GM21529 (cell line): ENCODE data around the gene GBF1.
"Not testable (repeated sequence)": the region's sequence is repeated elsewhere in the genome, so short reads cannot be mapped to it uniquely, and the experiment has no call there.

ENCODE experiments used
- ATAC-seq: cut with Tn5 transposase; IDR thresholded peaks from one replicate; pipeline ENCODE4 v1.9.1; 2021; ENCODE audit not compliant: unreplicated experiment

Gene GBF1

DNA sequence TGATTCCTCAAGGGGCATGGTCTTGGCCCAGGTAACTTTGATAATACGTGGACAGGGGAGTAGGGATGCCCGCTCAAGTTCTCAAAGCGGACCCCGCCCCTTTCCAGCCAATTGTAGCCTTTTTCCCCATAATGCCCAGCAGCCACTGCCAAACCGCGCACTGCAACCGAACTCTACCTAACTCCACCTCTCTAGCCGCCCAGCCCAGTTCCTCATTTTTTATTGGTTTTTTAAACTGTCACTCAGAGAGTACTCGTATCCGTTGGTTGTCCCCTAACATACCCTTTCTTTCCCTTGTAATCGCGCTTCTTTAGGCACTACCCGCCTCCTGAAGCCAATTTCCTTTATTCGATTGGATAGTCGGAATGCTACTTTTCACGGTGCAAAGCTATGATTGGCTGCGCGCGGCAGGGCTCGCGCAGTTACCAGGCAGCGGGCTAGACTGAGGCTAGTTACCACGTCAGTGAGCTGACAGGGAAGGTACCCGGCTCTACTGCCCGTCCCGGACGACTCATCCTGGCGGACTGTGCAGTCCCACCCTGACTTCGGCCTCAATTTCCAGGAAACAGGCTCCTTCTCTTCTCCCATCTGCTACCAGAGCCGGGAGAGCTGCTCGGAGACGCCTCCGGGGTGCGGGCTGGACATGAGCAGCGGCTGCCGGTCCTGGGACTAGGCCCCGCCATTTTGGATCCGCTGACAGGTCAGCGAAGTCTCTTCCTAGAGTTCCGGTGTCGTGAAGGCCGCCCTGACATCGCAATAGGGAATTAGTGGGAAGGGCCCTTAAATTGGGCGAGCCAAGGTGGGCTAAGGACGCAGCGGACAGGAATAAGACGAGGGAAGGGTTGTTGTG lies at the start of gene GBF1:
GBF1 (plus strand) TSS at position 451 of the 850 bp plus-strand sequence. CDS start 13,407 bp downstream, outside the sequence.
- peak; percentile 90 for ATAC-seq

DNA sequence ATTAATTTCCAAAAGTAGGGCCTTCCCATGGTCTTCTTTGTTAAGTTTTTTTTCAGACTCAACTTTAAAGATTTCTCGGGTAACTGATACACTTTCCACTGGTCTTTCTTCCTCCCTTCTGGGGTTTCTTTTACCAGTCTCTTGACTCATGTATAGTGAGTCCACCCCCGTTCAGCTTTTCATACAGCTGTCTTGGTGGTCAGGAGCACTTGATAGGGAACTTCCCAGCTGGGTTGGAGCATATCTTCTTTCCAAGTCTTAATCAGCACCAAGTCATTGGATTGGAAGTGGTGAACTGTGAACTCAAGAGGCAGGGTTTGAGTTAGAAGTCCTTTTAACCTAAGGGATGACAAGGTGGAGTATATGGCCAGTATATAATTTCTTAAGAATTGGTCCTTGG lies 48.4 kb upstream of the GBF1 start:
- ATAC-seq: no peak

DNA sequence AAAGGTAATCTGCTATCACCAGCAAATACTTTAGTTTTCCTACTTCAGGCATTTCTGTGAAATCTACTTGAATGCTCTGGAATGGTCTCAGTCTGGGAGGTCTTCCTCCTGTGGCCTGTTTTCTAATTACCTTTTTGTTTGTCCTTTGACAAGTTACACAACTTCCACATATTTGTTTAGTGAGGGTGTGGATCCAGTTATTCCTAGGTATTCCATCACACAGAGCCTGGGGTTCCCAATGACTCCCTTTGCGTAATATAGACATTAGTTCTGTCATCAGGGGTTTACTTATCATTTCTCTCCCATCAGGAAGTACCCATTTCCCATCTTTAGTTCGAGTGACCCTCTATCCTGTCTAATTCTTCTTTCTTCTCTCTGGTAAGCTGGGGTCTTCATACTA lies 47.3 kb upstream of the GBF1 start:
- ATAC-seq: no peak

DNA sequence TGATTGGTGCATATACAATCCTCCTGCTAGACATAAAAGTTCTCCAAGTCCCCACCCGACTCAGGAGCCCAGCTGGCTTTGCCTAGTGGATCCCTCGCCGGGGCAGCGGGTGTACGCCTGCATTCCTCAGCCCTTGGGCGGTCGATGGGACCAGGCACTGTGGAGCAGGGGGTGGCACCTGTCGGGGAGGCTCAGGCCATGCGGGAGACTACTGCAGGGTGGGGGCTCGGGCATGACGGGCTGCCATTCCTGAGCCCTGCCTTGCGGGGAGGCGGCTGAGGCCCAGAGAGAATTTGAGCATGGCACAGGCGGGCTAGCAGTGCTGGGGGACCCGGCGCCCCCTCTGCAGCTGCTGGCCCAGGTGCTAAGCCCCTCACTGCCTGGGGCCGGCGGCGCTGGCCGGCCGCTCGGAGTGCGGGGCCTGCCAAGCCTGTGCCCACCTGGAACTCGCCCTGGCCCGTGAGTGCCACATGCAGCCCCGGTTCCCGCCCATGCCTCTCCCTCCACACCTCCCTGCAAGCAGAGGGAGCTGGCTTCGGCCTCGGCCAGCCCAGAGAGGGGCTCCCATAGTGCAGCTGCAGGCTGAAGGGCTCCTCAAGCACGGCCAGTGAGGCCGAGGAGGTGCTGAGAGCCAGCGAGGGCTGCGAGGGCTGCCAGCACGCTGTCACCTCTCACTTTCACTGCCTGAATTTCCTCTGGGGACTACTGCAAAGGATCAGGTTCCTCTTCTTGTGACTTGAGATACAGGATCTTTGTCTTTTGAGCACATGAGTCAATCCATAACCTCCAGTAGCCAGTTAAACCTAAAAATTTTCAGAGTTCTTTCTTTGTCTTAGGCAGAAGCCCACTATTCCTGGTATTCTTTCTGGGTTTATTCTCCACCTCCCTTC lies 44.3 kb upstream of the GBF1 start:
- ATAC-seq: no peak

DNA sequence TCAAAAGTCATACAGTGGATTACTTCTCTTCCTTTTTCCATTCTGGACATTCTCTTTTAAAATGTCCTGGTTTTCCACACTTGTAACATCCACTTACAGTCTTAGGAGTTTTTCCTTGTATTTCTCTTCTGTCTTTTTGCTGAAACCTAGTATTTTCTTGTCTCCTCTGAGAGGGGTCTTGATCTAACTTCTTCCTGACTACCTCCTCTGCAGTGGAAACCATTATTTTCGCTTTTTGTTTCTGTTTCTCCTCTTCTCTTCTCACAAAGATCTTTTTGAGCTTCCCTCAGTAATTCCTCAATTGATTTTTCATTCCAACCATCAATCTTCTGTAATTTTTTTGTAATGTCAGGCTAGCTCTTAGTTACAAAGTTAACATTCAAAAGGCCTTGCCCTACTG lies 42.9 kb upstream of the GBF1 start:
- no peak for ATAC-seq

- no peak for ATAC-seq
Measured at GRCh38 chr10:102208311-102209035, 36.9 kb upstream of the GBF1 start.

DNA sequence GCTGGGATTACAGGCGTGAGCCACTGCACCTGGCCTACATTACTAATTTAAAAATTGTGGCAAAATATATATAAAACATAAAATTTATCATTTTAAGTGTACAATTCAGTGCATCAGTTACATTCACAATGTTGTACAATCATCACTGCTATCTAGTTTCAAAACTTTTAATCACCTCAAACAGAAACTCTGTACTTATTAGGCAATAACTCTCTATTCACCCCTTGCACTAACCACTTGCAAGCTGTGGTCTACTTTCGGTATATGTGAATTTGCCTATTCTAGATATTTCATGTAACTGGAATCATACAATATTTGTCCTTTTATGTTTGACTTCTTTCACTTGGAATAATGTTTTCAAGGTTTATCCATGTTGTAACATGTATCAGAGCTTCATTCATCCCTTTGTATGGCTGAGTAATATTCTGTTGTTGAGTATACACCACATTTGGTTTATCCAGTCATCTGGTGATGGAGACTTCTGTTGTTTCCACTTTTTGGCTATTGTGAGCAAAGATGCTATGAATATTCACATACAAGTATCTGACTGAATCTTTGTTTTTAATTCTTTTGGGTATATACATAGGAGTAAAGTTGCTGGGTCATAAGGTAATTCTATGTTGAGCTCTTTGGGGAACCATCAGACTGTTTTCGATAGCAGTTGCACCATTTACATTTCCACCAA lies 33.6 kb upstream of the GBF1 start:
- no peak for ATAC-seq

- ATAC-seq: not testable (repeated sequence)
Measured at GRCh38 chr10:102213599-102213998, 31.7 kb upstream of the GBF1 start.

DNA sequence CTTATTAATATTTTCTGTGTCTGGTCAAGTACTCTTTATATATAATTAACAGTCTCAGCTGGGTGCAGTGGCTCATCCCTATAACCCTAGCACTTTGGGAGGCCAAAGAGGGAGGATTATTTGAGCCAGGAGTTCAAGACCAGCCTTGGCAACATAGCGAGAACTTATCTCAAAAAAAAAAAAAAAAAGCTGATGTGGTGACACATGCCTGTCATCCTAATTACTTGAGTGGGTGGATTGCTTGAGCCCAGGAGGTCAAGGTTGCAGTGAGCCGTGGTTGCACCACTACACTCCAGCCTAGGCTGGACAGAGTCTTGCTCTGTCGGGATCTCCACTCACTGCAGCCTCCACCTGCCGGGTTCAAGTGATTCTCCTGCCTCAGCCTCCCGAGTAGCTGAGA lies 26.0 kb upstream of the GBF1 start:
- no peak for ATAC-seq

DNA sequence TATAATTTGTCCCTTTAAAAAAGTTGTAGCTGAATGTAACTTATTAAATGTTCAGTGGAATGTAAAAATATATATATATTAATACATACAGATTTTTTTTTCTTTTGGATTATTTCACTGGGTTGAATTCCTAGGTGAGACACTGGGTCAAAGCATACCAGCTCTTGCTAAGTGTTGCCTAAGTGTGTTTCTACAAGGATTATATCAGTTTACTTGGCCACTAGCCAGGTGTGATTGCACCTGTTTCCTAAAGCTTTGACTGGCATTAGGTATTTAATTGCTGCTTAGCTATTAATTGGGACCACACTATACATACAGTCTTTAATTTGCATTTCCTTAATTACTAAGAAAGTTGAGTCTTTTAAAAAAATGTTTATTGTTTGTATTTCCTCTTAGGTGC lies 24.7 kb upstream of the GBF1 start:
- ATAC-seq: no peak

DNA sequence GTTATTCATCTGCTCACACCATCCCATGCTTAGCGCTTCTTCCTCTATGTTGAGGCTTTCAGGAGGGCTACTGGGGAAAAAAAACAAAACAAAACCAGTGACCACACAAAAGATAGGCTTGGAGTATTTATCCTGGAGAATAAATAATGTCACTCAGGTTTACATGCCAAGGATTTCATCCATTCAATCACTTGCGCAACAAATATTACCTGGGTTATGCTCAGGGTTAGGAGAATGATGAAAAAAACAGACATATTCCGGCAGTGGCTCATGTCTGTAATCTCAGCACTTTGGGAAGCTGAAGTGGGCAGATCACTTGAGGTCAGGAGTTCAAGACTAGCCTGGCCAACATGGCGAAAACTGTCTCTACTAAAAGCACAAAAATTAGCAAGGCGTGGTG lies 22.5 kb upstream of the GBF1 start:
- no peak for ATAC-seq

DNA sequence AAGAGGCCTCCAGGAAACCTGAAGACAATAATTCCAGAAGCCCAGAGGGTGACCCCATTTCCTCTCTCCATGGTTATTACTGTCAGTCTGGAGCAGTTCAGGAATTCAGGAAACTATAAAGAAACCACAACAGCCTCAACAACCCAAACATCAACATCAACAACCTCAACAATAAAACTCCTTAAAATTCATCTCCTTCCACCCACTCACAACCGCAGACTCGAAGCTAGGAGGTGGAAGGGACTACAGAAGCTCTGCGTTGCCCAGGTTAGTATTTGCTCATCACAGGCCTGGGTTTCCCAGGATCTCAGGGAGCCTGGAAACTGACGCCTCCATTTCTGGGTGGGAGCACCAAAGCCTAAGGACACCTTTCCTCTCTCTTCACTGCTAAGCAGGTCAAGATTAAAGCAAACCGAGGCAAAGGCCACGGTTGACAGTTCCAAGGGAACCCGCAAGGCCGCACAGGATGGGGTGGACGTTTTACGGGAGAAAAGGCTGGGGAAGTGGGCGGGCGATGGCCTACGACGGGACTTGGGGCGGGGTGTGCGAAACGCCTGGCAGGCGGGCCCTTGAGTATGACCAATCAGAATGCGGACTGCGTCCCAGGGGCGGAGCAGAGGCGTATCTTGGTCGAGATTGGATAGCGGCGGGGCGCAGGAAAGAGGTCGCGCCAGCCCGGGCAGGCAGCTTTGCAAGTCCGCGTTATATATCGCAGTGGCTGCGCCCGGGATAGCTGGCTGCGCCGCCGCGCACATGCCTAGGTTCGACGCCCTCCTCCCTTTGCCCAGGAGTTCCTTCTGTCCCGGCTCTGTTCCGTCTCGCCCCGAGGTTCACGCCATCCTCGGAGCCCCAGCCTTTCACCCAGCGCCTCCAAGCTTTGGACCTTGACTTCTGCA lies 19.4 kb upstream of the GBF1 start, which contains the start of gene ELOVL3:
ELOVL3 (plus strand) TSS at position 654 of the 896 bp plus-strand sequence. CDS start 250 bp downstream, outside the sequence.
- peak; percentile 94 for ATAC-seq

GRCh38 chr10:102226542-102226870 lies 18.8 kb upstream of the GBF1 start:
- ATAC-seq: no peak

- ATAC-seq: no peak
Measured at GRCh38 chr10:102227050-102227449, 18.3 kb upstream of the GBF1 start.

DNA sequence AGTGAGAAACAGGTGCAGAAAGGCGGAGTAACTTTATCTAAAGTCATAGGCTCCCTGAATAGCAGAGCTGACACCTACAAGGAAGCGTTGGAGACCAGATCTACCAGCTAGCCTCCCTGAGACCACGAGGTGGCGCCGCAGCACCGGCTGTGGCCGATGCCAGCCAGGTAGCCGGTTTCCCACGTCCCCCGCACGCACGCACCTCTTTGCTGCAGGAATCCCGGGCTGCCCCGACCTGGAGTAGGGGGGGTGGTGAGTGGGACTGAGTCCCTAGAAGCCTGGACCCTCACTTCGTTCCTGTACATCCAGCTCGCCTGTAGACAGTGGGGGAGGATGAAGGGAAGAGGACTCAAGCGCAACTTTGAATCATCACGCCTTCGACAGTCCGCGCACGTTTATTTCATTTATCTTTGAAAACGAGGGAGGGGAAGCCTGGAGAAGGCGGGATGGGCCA lies 15.5 kb upstream of the GBF1 start:
- no peak for ATAC-seq

DNA sequence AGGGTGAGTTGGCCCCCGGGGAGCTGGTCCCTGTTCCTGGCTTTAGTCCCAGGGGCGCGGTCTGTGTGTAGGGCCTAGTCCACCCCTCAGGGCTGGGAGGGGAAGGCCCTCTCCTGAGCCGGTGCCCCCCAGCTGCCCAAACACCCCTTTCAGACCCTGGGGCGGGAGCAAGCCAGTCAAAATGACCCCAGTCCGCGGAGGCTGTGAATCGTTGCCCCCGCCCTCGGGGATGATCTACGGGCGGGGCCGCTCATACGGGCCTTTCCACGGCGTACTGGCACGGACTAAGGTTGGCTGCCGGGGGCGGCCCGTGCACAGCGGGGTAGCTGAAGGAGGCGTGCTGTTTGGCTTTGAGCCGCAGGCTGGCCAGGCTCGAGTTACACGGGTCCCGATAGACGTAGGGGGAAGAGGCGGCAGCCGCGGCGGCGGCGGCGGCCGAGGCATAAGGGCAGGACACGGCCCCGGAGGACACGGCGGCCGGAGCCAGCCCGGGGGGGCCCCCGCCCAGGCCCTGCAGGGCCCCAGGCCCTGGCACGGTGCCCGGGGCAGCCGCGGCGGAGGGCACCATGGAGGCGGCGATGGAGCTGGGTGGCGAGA lies 15.0 kb upstream of the GBF1 start:
- no peak for ATAC-seq

DNA sequence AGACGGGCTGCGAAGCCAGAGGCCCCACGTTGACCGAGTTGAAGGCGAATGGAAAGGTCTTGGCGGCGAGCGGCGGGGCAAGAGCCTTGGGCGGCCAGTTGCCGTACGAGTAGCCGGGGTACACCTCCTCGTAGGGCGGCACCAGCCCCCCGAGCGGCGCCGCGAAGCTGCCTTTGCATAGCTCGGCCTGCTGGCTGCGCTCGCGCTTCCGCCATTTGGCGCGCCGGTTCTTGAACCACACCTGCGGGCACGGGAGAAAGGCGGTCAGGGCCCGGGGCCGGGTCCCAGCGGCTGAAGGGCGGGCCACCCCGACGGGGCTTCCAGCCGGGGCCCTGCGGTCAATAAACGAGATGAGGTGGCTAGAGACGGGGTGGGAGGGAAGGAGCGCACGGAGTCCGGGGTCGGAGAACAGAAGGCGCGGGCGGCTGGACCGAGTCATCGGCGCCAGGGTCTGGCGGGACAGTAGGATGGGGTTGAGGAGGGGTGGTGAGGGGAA lies 14.4 kb upstream of the GBF1 start:
- ATAC-seq: no peak

DNA sequence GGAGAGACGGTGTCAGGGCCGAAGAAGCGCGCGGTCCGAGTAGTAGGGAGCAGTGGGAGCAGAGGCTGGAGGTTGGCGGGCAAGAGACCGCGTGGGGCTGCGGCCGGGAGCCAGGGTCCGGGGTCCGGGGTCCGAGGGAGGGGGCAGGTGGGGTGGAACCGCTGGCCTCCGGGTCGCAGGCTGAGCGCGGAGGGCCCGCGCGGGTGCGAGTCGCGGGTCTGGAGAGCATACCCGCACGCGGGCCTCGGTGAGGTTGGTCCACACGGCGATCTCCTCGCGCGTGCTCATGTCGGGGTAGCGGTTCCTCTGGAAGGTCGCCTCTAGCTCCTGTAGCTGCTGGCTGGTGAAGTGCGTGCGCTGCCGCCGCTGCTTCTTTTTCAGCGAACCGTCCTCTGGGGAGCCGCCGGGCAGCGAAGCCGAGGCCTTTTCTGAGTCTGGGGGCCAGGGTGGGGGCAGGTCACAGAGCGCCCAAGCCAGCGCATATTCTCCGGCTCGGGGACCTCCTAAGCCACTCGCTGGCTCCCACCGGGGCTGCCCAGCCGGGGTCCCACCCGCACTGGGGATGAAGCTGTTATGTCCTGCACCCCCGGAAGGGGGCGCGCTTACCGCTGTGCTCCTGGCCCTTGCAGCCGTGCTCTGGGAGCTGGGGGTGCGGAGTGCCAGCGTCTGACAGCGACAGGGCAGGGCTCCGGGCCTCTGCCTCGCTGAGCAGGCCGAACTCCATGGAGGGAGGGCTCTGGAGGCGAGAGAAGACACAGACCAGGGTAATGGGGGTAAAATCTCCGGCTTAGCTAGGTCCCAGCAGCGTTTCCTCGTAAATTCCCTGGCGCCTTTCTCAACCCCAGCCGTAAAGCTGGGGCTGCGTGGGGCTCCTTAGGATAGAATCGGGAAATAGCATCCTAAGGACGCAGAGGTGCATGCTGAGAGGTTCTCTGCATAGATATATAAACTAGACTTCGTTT lies 13.7 kb upstream of the GBF1 start:
- no peak for ATAC-seq
